Sigmoid colon (tissue), 3 donors: Measurements from ENCODE around the gene CD55.

ENCODE experiments used
- POLR2A ChIP-seq, 2 donors: fragments of 450-650 bp; IDR thresholded peaks; one replicate each; pipeline ENCODE4 v1.6.1; 2016; ENCODE audit warnings: antibody characterized with exemption in 2 of 2, mild to moderate bottlenecking in 2 of 2, moderate library complexity in 2 of 2
- TF ChIP-seq, protein P1 (sequence below), 4 experiments: fragments of 450-650 bp in 3 of 4; fragments of 200-600 bp in 1 of 4; IDR thresholded peaks; one replicate each; pipeline ENCODE4 v1.5.1; 2016 to 2019; ENCODE audit warnings: antibody characterized with exemption in 4 of 4, mild to moderate bottlenecking in 3 of 4, moderate library complexity in 2 of 4

DNA sequence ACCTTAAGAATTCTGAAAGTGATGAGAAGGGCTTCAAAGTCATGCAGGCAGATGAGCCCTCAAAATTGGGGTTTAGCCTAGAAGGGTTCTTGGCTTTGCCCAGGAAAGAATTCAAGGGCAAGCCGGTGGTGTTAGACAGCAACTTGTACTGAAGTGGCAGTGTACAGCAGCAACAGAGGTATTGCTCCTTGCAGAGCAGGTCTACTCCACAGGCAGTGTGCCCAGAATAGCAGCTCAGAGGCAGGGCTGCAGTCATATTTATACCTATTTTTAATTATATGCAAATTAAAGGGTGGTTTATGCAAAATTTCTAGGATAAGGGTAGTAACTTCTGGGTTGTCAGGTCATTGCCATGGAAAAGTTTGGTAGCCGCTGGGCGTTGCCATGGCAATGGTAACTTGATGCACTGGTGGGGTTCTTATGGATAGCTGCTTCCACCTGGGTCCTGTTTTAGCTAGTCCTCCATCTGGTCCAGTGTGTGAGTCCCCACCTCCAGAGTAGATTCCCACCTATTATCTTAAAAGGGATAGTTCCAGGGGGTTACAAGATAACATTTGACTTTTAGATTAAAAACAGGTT is 74.8 kb downstream of the CD55 start:
- TF ChIP-seq POLR2A (IDR thresholded peaks at IDR 0.05) = no peak
- TF ChIP-seq, protein P1, sequence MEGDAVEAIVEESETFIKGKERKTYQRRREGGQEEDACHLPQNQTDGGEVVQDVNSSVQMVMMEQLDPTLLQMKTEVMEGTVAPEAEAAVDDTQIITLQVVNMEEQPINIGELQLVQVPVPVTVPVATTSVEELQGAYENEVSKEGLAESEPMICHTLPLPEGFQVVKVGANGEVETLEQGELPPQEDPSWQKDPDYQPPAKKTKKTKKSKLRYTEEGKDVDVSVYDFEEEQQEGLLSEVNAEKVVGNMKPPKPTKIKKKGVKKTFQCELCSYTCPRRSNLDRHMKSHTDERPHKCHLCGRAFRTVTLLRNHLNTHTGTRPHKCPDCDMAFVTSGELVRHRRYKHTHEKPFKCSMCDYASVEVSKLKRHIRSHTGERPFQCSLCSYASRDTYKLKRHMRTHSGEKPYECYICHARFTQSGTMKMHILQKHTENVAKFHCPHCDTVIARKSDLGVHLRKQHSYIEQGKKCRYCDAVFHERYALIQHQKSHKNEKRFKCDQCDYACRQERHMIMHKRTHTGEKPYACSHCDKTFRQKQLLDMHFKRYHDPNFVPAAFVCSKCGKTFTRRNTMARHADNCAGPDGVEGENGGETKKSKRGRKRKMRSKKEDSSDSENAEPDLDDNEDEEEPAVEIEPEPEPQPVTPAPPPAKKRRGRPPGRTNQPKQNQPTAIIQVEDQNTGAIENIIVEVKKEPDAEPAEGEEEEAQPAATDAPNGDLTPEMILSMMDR (IDR thresholded peaks at IDR 0.05) = no peak
